Fibroblast of skin of left quadriceps (primary cell): Measurements from ENCODE around the gene STRAP.
"Not testable (repeated sequence)": the region's sequence is repeated elsewhere in the genome, so short reads cannot be mapped to it uniquely, and the experiment has no call there.

Source experiments
- DNase-seq, 2 experiments: peaks; one replicate each; pipeline ENCODE4 v3.0.0-alpha.2; 2013; ENCODE audit warnings: low read depth in 2 of 2

The STRAP gene

DNA sequence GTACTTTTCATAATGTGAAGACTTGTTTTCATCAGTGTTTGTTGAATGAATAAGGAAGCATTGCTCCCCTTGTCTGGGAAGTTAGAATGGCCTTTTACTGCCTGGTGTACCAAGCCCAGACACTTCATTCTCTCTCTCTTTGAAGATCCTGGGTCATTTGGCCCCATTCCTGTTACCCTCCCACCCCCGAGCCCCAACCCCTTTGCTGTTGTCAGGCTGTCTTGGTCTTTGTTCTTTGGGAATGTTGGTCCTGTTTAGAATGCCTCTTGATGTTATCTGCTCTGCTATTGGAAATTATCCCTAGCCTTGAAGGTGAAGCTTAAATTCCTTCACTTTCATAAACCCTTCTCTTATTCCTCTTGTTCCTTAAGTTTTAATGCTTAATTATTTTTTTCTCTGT lies 42.8 kb downstream of the STRAP start:
- no peak for DNase-seq

DNA sequence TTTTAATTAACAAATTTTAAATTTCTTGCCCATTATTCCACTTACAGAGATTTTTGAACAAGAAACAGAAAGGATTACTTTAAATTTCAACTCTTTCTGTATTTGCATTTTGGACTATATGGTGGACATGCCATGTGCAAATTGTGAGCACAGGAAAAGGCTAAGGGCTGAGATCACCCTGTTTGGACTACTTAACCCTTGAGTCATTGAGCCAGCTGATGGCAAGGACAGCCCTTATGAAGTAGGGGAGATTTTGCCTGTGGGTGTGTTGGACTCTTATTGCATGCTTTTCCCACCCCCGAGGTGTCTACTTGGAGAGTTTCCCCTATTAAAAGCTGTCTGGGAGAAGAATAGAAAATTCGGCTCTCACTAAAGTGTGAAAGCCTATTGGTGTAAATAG lies 46.2 kb downstream of the STRAP start:
- peak; percentile 40 to 45 for DNase-seq

DNA sequence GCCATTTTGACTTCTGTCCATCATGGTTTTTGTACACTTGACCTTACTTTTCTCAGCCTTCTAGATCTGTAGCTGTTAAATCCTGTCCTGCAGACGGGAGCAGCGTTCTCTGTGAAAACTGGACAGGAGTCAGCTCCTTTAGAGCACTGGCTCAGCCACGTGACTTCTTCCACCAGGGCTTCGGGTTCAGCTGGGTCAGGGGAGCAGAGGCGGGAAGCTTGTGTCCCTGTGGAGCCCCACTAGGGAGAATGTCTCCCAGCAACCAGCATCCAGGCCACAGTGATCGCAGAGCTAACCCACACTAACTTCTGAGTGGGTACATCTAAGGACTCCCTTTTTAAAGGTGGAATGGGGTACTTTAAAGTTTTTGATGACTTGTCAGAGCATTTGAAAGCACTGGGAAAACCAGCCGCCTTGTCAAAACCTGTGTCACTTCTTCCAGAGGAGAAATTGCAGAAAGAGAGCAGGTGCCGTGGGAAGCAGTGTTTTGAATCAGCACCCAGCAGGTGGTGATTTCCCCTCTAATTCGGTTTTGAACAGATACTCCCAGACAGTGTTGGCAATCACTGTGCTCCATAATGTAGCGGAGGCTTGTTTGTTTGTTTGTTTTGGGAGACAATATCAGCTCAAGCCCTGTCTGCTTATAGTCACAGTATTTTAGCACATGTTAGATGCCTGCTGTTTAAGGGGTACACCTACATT lies 46.8 kb downstream of the STRAP start:
- no peak for DNase-seq

DNA sequence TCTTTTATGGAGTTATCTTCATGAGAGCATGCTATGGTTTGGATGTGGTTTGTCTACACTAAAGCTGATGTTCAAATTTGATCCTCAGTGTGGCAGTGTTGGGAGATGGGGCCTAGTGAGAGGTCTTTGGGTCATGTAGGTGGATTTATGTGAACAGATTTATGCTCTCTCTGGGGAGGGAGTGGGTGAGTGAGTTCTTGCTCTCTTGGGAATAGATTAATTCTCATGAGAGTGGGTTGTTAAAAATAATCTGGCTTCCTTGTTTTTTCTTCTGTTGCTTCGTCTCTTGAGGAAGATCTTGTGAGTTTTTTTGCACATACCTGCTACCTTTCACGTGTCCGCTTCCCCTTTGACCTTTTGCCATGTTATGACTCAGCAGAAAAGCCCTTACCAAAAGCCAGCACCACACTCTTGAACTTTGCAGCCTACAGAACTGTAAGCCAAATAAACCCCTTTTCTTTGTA lies 49.4 kb downstream of the STRAP start:
- no peak for DNase-seq

DNA sequence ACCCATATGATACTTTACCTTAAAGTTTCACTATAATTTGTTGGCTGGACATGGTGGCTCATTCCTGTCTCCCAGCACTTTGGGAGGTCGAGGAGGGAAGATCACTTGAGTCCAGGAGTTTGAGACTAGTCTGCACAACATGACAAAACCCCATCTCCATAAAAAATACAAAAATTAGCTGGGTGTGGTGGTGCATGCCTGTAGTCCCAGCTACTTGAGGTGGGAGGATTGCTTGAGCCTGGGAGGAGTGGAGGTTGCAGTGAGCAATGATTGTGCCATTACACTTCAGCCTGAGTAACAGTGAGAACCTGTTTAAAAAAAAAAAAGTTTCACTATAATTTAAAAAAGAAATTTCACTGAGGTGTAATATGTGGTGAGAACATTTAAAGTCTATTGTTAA lies 50.1 kb downstream of the STRAP start:
- DNase-seq: no peak

DNA sequence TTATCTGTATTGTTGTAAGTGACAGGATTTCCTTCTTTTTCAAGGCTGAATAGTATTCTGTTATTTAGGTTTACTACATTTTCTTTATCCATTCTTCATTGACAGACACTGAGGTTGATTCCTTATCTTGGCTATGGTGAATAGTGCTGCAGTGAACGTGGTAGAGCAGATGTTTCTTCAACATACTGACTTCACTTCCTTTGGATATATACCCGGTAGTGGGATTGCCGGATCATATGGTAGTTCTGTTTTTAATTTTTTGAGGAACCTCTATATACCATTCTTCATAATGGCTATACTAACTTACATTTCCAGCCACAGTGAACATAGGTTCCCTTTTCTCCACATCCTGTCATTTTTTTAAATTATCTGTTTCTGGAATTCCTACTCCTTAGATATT lies 50.8 kb downstream of the STRAP start:
- no peak for DNase-seq

DNA sequence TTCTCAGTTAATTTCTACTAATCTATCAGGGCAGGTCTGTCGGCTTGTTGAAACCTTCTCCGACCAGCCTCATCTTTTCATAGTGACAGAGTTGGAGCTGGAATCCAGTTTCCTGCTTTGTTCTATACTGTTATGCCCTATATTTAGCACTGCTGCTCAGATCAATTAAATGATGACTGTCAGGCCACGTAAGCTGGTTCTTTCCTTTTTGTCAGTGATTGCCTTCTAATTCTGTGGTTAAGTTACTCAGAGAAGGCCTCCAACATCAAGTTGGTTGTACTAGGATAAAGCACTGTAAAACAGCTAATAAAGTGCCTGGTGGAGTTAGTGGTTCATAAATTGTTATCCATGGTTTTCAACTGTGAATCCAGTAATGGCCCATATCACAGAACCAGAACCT lies 51.6 kb downstream of the STRAP start:
- no peak for DNase-seq

DNA sequence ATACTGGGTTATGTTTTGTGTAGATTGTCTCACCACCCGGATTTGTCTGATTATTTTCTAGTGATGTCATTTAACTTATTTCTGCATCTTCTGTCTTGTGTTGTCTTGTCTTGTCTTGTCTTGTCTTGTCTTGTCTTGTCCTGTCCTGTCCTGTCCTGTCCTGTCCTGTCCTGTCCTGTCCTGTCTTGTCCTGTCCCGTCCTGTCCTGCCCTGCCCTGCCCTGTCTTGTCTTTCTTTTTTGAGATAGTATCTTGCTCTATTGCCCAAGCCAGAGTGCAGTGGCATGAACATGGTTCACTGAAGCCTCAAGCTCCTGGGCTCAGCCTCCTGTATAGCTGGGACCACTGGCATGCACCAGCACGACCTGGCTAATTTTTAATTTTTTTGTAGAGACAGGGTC lies 54.6 kb downstream of the STRAP start:
- DNase-seq: no peak

DNA sequence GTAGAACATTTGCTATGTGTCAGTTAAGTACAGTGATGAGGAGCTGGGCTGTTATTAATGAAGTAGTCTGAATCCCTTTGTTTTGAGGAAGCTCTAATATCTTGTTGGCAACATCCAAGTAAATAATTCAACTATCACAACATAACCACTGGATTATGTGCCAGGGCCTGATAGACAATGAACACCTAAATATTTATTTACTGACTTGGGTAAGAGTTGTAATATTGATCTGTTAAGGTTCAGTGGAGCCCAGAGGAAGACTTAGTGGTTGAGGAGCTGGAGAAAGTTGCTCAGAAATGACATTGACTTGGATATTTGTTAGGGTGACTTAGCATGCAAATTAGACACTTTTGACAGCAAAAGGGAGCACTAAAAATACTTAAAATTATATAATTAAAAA lies 55.7 kb downstream of the STRAP start:
- no peak for DNase-seq

DNA sequence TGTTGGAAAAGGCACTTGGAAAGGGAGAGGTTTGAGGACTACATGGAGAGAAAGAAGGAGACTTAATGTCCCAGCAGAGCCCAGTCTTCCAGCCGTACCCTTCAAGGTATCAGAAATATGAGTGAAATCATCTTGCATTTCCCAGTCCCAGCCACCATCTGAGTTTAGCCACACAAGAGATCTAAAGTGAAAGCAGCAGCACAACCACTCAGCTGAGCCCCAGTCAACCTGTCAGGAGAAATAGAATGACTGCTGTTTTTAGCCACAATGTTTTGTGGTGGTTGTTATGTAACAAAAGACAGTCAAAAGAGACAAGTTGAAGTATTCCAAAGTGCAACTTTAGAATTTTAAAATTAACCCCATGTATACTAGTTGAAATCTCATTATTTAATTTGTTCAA lies 56.9 kb downstream of the STRAP start:
- DNase-seq: no peak

DNA sequence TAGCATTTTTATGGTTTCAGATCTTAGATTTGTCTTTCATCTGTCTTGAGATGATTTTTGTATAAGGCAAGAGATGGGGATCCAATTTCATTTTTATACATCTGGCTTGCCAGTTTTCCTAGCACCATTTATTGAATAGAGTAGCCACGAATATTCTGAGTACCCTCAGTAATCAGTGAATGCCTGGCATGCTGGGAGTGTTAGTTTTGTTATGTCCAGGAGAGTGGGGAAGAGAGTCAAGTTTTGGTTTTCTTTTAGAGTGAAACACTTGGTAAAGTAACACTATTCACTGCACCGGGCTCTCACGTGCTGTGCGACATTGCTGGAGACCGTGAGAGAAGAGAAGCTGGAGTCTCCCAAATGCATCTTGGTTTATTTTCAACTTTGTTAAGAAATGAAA lies 60.3 kb downstream of the STRAP start:
- no peak for DNase-seq

DNA sequence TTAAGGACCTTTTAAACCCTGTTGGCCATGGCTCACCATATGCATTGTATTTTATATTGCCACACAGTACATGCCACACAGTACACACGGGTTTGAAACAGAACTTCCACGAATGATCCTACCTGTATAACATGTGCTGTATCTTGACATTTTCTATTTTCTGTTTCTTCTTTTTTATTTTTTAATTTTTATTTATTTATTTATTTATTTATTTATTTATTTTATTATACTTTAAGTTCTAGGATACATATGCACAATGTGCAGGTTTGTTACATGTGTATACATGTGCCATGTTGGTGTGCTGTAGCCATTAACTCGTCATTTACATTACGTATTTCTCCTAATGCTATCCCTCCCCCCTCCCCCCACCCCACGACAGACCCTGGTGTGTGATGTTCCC lies 61.3 kb downstream of the STRAP start:
- DNase-seq: not testable (repeated sequence)

DNA sequence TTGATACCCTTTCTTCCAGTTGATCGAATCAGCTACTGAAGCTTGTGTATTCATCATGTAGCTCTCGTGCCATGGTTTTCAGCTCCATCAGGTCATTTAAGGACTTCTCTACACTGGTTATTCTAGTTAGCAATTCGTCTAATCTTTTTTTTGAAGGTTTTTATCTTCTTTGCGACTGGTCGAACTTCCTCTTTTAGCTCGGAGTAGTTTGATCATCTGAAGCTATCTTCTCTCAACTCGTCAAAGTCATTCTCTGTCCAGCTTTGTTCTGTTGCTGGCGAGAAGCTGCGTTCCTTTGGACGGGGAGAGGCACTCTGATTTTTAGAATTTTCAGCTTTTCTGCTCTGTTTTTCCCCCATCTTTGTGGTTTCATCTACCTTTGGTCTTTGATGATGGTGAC lies 66.3 kb downstream of the STRAP start:
- DNase-seq: not testable (repeated sequence)
